Measurements from ENCODE around the gene UBE2F. TPM values are rescaled to one million over a fixed set of nuclear protein-coding genes. Genes with fewer than 3 reads are reported as not detected.

UBE2F gene
- total RNA-seq, 1 experiment from 2014 or later: 44.9 TPM

GRCh38 chr2:238069021-238069709, 102.4 kb downstream of the UBE2F start:
- Histone ChIP-seq H3K27me3 (ENCODE audit: control insufficient read depth, insufficient read depth, low read length) (no peaks in the 10 kb centered on the region), H3K4me3 (ENCODE audit: low read depth in 2 of 2, low read length in 2 of 2) (no peak overlapping the region), H3K9me3 (ENCODE audit: control insufficient read depth, insufficient read depth, low read depth, low read length) (peaks cover 10% of the 10 kb centered on the region; the same call in 1 of the 2 replicates), H3K27ac (ENCODE audit: low read length) (no peak overlapping the region), H3K36me3 (ENCODE audit: control insufficient read depth, insufficient read depth, low read length) (peaks cover 13% of the 10 kb centered on the region), H3K4me1 (ENCODE audit: control insufficient read depth, insufficient read depth, low read length) (no peaks in the 10 kb centered on the region)
- intact Hi-C loops (cut with micrococcal nuclease; ENCODE audit: unreplicated experiment) (no loop called here), in situ Hi-C loops (cut with HindIII; ENCODE audit: low pct_unique_long_range_greater_than_20kb, low sequenced_read_pairs) (no loop called here)
- TF ChIP-seq SIN3A (IDR thresholded peaks at IDR 0.05; ENCODE audit: borderline replicate concordance, insufficient read depth, low read depth, low read length): no peak
- TF ChIP-seq REST (IDR thresholded peaks at IDR 0.05; ENCODE audit: insufficient read depth in 1 of 2, low read depth in 2 of 2, low read length in 1 of 2): no peak
- TF ChIP-seq, protein P1, sequence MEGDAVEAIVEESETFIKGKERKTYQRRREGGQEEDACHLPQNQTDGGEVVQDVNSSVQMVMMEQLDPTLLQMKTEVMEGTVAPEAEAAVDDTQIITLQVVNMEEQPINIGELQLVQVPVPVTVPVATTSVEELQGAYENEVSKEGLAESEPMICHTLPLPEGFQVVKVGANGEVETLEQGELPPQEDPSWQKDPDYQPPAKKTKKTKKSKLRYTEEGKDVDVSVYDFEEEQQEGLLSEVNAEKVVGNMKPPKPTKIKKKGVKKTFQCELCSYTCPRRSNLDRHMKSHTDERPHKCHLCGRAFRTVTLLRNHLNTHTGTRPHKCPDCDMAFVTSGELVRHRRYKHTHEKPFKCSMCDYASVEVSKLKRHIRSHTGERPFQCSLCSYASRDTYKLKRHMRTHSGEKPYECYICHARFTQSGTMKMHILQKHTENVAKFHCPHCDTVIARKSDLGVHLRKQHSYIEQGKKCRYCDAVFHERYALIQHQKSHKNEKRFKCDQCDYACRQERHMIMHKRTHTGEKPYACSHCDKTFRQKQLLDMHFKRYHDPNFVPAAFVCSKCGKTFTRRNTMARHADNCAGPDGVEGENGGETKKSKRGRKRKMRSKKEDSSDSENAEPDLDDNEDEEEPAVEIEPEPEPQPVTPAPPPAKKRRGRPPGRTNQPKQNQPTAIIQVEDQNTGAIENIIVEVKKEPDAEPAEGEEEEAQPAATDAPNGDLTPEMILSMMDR (IDR thresholded peaks at IDR 0.05): no peak
- TF ChIP-seq TCF7L2 (IDR thresholded peaks at IDR 0.05; ENCODE audit: low read depth, low read length): no peak
- TF ChIP-seq POLR2AphosphoS5 (IDR thresholded peaks at IDR 0.05; ENCODE audit: low read depth, low read length): no peak
- BruUV-seq (replicated peaks): no TSS peak
- ChIA-PET CTCF (no interaction called here), POLR2A (no interaction called here)
- DNase-seq (ENCODE audit: low read depth, low spot score) (no peak), ATAC-seq (no peak)

DNA sequence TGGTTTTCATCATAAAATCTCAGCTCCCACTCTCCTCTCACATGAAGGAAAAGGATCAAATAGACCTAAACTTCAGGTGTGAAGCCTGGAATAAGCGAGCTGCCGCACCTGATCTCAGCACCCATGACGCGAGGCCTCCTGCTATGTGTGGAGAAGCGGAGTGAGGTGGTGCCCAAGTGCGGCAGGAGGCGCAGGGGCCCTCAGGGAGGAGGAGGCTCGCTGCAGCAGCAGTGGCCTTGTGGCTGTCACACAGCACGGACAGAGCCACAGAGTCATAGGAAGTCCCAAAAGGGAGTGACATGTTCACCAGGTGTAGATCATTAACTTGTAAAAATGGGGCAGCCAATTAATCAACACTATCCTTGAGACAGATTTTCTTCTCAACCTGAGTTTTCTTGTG, 103.1 kb downstream of the UBE2F start:
- Histone ChIP-seq H3K4me3 (ENCODE audit: low read depth in 2 of 2, low read length in 2 of 2) (no peak overlapping the region), H3K27ac (ENCODE audit: low read length) (no peak overlapping the region), H3K27me3 (ENCODE audit: control insufficient read depth, insufficient read depth, low read length) (no peaks in the 10 kb centered on the region), H3K4me1 (ENCODE audit: control insufficient read depth, insufficient read depth, low read length) (no peaks in the 10 kb centered on the region), H3K9me3 (ENCODE audit: control insufficient read depth, insufficient read depth, low read depth, low read length) (peaks cover 10% of the 10 kb centered on the region; the same call in 1 of the 2 replicates), H3K36me3 (ENCODE audit: control insufficient read depth, insufficient read depth, low read length) (peaks cover 9% of the 10 kb centered on the region)
- intact Hi-C loops (cut with micrococcal nuclease; ENCODE audit: unreplicated experiment): no loop called here
- BruUV-seq (replicated peaks): no TSS peak
- in situ Hi-C loops (cut with HindIII; ENCODE audit: low pct_unique_long_range_greater_than_20kb, low sequenced_read_pairs): no loop called here
- TF ChIP-seq, protein P1 (IDR thresholded peaks at IDR 0.05): no peak
- no peak for TF ChIP-seq TCF7L2 (IDR thresholded peaks at IDR 0.05; ENCODE audit: low read depth, low read length)
- TF ChIP-seq POLR2AphosphoS5 (IDR thresholded peaks at IDR 0.05; ENCODE audit: low read depth, low read length): no peak
- ChIA-PET POLR2A (no interaction called here), CTCF (no interaction called here)
- ATAC-seq (no peak), DNase-seq (ENCODE audit: low read depth, low spot score) (no peak)
